Loucy (cell line): ENCODE measurements around the gene SCAMP4.
"Not testable (repeated sequence)": the region's sequence is repeated elsewhere in the genome, so short reads cannot be mapped to it uniquely, and the experiment has no call there.

Experiments
- H2AFZ ChIP-seq: fragments of 200-600 bp; sonication (generic); 2 replicates; pipeline ENCODE4 v1.6.0; 2016; ENCODE audit warnings: antibody characterized with exemption, mild to moderate bottlenecking, low read length, moderate library complexity
- H3F3A ChIP-seq: fragments of 200-600 bp; 2 replicates; pipeline ENCODE4 v1.6.0; 2016; ENCODE audit warnings: antibody characterized with exemption, low read depth, mild to moderate bottlenecking
- H3K27me3 ChIP-seq: fragments of 200-600 bp; sonication (generic); 2 replicates; pipeline ENCODE4 v1.6.1; 2014; ENCODE audit warnings: low read length, mild to moderate bottlenecking; ENCODE audit not compliant: insufficient read depth, poor library complexity, severe bottlenecking
- H3K36me3 ChIP-seq: fragments of 200-600 bp; sonication (generic); 2 replicates; pipeline ENCODE4 v1.6.1; 2016; ENCODE audit warnings: low read length; ENCODE audit not compliant: insufficient read depth
- H3K4me1 ChIP-seq: fragments of 200-600 bp; sonication (generic); 2 replicates; pipeline ENCODE4 v1.5.1; 2014; ENCODE audit warnings: low read length, mild to moderate bottlenecking; ENCODE audit not compliant: insufficient read depth, poor library complexity, severe bottlenecking
- H3K4me2 ChIP-seq: fragments of 200-600 bp; sonication (generic); 2 replicates; pipeline ENCODE4 v1.6.0; 2014; ENCODE audit warnings: antibody characterized with exemption, low read length, low read depth, mild to moderate bottlenecking; ENCODE audit not compliant: poor library complexity, severe bottlenecking
- H3K4me3 ChIP-seq: fragments of 200-600 bp; sonication (generic); 2 replicates; pipeline ENCODE4 v1.5.1; 2014; ENCODE audit warnings: low read length, mild to moderate bottlenecking, mixed read lengths; ENCODE audit not compliant: poor library complexity, severe bottlenecking
- H3K79me2 ChIP-seq: fragments of 200-600 bp; sonication (generic); 2 replicates; pipeline ENCODE4 v1.6.1; 2014; ENCODE audit warnings: low read length; ENCODE audit not compliant: insufficient read depth
- H3K9ac ChIP-seq: fragments of 200-600 bp; sonication (generic); 2 replicates; pipeline ENCODE4 v1.6.0; 2014; ENCODE audit warnings: mild to moderate bottlenecking, low read depth, low read length, moderate library complexity; ENCODE audit not compliant: poor library complexity, severe bottlenecking
- H3K9me2 ChIP-seq: fragments of 200-600 bp; sonication (generic); replicated peaks from 2 replicates; pipeline ENCODE4 v1.6.1; 2016; ENCODE audit warnings: low read depth, low read length, mixed read lengths
- H3K9me3 ChIP-seq: fragments of 200-600 bp; sonication (generic); 2 replicates; pipeline ENCODE4 v1.6.1; 2014; ENCODE audit warnings: mild to moderate bottlenecking, antibody characterized with exemption, low read length, low read depth; ENCODE audit not compliant: insufficient read depth
- H4K20me1 ChIP-seq: fragments of 200-600 bp; sonication (generic); 2 replicates; pipeline ENCODE4 v1.6.0; 2014; ENCODE audit warnings: antibody characterized with exemption, low read length, mild to moderate bottlenecking; ENCODE audit not compliant: insufficient read depth, poor library complexity, severe bottlenecking
- CTCF ChIP-seq: fragments of 200-600 bp; sonication (generic); conservative IDR thresholded peaks from 2 replicates; pipeline ENCODE4 v1.5.1; 2014; ENCODE audit warnings: mild to moderate bottlenecking, antibody characterized with exemption, low read length
- EZH2phosphoT487 ChIP-seq: fragments of 200-600 bp; IDR thresholded peaks from 2 replicates; pipeline ENCODE4 v1.6.1; 2018; ENCODE audit warnings: antibody characterized with exemption, mild to moderate bottlenecking, moderate library complexity, borderline replicate concordance

Gene SCAMP4

GRCh38 chr19:1875646-1876495 lies 29.3 kb upstream of the SCAMP4 start:
- no peaks in the 10 kb centered on the region for H3K36me3 ChIP-seq
- peak overlapping the region; percentile 96 for H3K4me2 ChIP-seq
- H3K79me2 ChIP-seq = peaks cover 59% of the 10 kb centered on the region
- H3K9ac ChIP-seq = peak overlapping the region; percentile 88
- H3K9me3 ChIP-seq = no peaks in the 10 kb centered on the region
- H3F3A ChIP-seq = no peaks in the 10 kb centered on the region
- peaks cover 38% of the 10 kb centered on the region for H4K20me1 ChIP-seq
- no peaks in the 10 kb centered on the region for H3K9me2 ChIP-seq
- TF ChIP-seq EZH2phosphoT487 (no peak), CTCF (no peak)
- H3K4me3 ChIP-seq = peak overlapping the region; percentile 95
- H2AFZ ChIP-seq = peak overlapping the region; percentile 50; the same call in 1 of the 2 replicates
- H3K4me1 ChIP-seq = peaks cover 25% of the 10 kb centered on the region
- H3K27me3 ChIP-seq = no peaks in the 10 kb centered on the region

- not testable (repeated sequence) for H2AFZ ChIP-seq, H3K9me3 ChIP-seq, H3K27me3 ChIP-seq, H3K9me2 ChIP-seq, H3F3A ChIP-seq, H3K36me3 ChIP-seq
- H3K4me3 ChIP-seq = peak overlapping the region; percentile 95
- peak; percentile 31; the same call in 1 of the 2 replicates for TF ChIP-seq CTCF
- peaks cover 38% of the 10 kb centered on the region for H4K20me1 ChIP-seq
- peaks cover 56% of the 10 kb centered on the region for H3K79me2 ChIP-seq
- peak overlapping the region; percentile 96 for H3K4me2 ChIP-seq
- H3K4me1 ChIP-seq = peaks cover 25% of the 10 kb centered on the region
- H3K9ac ChIP-seq = peak overlapping the region; percentile 88
Measured at GRCh38 chr19:1876496-1877279, 28.5 kb upstream of the SCAMP4 start.

- Histone ChIP-seq H3K4me1 (peaks cover 31% of the 10 kb centered on the region), H3K79me2 (peaks cover 56% of the 10 kb centered on the region), H4K20me1 (peaks cover 42% of the 10 kb centered on the region)
- not testable (repeated sequence) for H3K9me2 ChIP-seq, H3K9ac ChIP-seq, H2AFZ ChIP-seq, H3K4me2 ChIP-seq, H3K27me3 ChIP-seq, H3K4me3 ChIP-seq, H3F3A ChIP-seq, H3K36me3 ChIP-seq, H3K9me3 ChIP-seq
Measured at GRCh38 chr19:1877280-1877660, 27.9 kb upstream of the SCAMP4 start.

DNA sequence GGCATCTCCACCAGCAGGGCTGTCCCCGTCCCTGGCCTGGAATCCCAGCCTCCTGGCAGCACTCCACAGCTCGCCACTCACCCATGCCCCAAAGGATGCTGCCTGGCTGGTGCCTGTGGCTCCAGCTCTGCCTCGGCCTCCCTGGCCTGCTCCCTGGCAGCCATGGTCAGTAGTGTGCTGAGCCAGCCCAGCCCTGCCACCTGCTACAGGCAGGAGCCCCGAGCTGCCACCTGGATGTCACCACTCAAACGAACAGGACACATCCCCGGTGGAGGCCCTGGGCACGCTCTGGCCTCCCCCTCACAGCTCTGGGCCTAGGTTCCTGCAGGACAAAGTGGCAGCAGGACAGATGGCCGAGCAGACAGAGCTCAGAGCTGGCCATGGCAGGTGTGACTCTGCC lies 26.6 kb upstream of the SCAMP4 start:
- not testable (repeated sequence) for H3F3A ChIP-seq, H3K27me3 ChIP-seq, H3K4me2 ChIP-seq, H3K4me3 ChIP-seq, H3K9me2 ChIP-seq, H3K36me3 ChIP-seq, H3K9me3 ChIP-seq, H2AFZ ChIP-seq, H3K9ac ChIP-seq
- Histone ChIP-seq H3K79me2 (peaks cover 56% of the 10 kb centered on the region), H4K20me1 (peaks cover 44% of the 10 kb centered on the region), H3K4me1 (peaks cover 40% of the 10 kb centered on the region)

GRCh38 chr19:1879982-1880381 lies 25.2 kb upstream of the SCAMP4 start:
- peaks cover 45% of the 10 kb centered on the region for H4K20me1 ChIP-seq
- not testable (repeated sequence) for H2AFZ ChIP-seq, H3K9me2 ChIP-seq, H3K36me3 ChIP-seq, H3K9ac ChIP-seq, H3K27me3 ChIP-seq, H3K9me3 ChIP-seq, H3K4me3 ChIP-seq, H3F3A ChIP-seq, H3K4me2 ChIP-seq
- H3K79me2 ChIP-seq = peaks cover 56% of the 10 kb centered on the region
- H3K4me1 ChIP-seq = peaks cover 39% of the 10 kb centered on the region
